HepG2 (cell line): Measurements from ENCODE around the gene CFAP91. TPM values are rescaled to one million over a fixed set of nuclear protein-coding genes. Genes with fewer than 3 reads are reported as not detected.

Experiments
- ATAC-seq: fragments of 200-7000 bp; cut with Tn5 transposase; 3 replicates; pipeline ENCODE4 v1.9.1; 2020; ENCODE audit warnings: mild to moderate bottlenecking, moderate library complexity
- BruUV-seq: library from RNA; stranded (reverse); fragments of 400-500 nt; replicated peaks from 2 replicates; lab custom pipeline; 2021; lab: Mats Ljungman, UMichigan
- CTCF ChIA-PET: fragments of 300-600 bp; formaldehyde crosslinking; extraction: SDS; loops from one replicate; lab custom pipeline; 2021; ENCODE audit warnings: low total read pairs, inconsistent platforms, low intra/inter-chr PET ratio; lab: Yijun Ruan, JAX
- POLR2A ChIA-PET: fragments of 350-600 bp; sonication (Branson Sonifier 250); formaldehyde crosslinking; loops from one replicate; lab custom pipeline; 2020; ENCODE audit warnings: antibody characterized with exemption, inconsistent platforms; lab: Yijun Ruan, JAX
- DNase-seq: peaks from one replicate; pipeline ENCODE4 v3.0.0-alpha.2; 2015; ENCODE audit warnings: low spot score
- FAIRE-seq: peaks from 3 replicates; lab custom pipeline; 2011; peaks lifted over from hg19 to GRCh38; lab: Jason Lieb, UNC
- H2AFZ ChIP-seq: one replicate; pipeline ENCODE4 v1.6.1; 2011; ENCODE audit warnings: low read length, inconsistent platforms
- H3K27ac ChIP-seq: fragments of 300-600 bp; 3 replicates; pipeline ENCODE4 v1.8.0; 2011; ENCODE audit warnings: mixed run types, mild to moderate bottlenecking, mixed read lengths, low read length, inconsistent platforms; ENCODE audit not compliant: insufficient read depth; ENCODE audit errors: extremely low read length
- H3K27me3 ChIP-seq, 2 experiments: fragments of 200-600 bp in 1 of 2; 2 replicates in 1 of 2; 3 replicates in 1 of 2; pipeline versions ENCODE4 v1.6.0 to v1.8.0; 2011; ENCODE audit warnings: low read length in 2 of 2, mild to moderate bottlenecking in 2 of 2, moderate library complexity in 2 of 2, inconsistent platforms in 1 of 2; ENCODE audit not compliant: insufficient read depth in 2 of 2, control insufficient read depth in 1 of 2
- H3K36me3 ChIP-seq, 2 experiments: fragments of 200-600 bp in 1 of 2; replicated peaks in 1 of 2; 2 replicates in 1 of 2; 3 replicates in 1 of 2; pipeline versions ENCODE4 v1.5.1 to v1.8.0; 2011; ENCODE audit warnings: low read length in 2 of 2, inconsistent platforms in 1 of 2; ENCODE audit not compliant: insufficient read depth in 2 of 2, control insufficient read depth in 1 of 2
- H3K4me1 ChIP-seq: 2 replicates; pipeline ENCODE4 v1.5.1; 2012; ENCODE audit warnings: low read length, inconsistent platforms; ENCODE audit not compliant: insufficient read depth
- H3K4me2 ChIP-seq: 2 replicates; pipeline ENCODE4 v1.6.0; 2011; ENCODE audit warnings: low read depth, low read length, inconsistent platforms
- H3K4me3 ChIP-seq, 3 experiments: fragments of 200-600 bp in 1 of 3; sonication (generic), shearing (Covaris generic) in 1 of 3; replicated peaks in 1 of 3; 2 replicates each; pipeline ENCODE4 v1.5.1; 2011 to 2016; ENCODE audit warnings: low read length in 3 of 3, inconsistent platforms in 2 of 3, low read depth in 2 of 3, mild to moderate bottlenecking in 2 of 3, control low read depth in 1 of 3, mixed read lengths in 1 of 3; ENCODE audit not compliant: insufficient read depth in 1 of 3
- H3K79me2 ChIP-seq: one replicate; pipeline ENCODE4 v1.6.1; 2011; ENCODE audit warnings: low read length, inconsistent platforms; ENCODE audit not compliant: insufficient read depth
- H3K9ac ChIP-seq: 2 replicates; pipeline ENCODE4 v1.6.0; 2011; ENCODE audit warnings: mild to moderate bottlenecking, low read depth, low read length, inconsistent platforms; ENCODE audit not compliant: insufficient read depth
- H3K9me3 ChIP-seq: 2 replicates; pipeline ENCODE4 v1.5.1; 2012; ENCODE audit warnings: mild to moderate bottlenecking, low read length
- H4K20me1 ChIP-seq: 2 replicates; pipeline ENCODE4 v1.6.0; 2011; ENCODE audit warnings: inconsistent platforms, mild to moderate bottlenecking, low read length, moderate library complexity; ENCODE audit not compliant: insufficient read depth
- CTCF ChIP-seq: sonication (generic); formaldehyde crosslinking; IDR thresholded peaks from 2 replicates; pipeline ENCODE4 v1.5.0; 2020; ENCODE audit warnings: mild to moderate bottlenecking, missing genetic modification reagents, moderate library complexity
- SNAPC5 ChIP-seq: sonication (generic); formaldehyde crosslinking; IDR thresholded peaks from 2 replicates; pipeline ENCODE4 v1.8.1; 2023; ENCODE audit warnings: mild to moderate bottlenecking, missing genetic modification reagents, borderline replicate concordance
- ZIK1 ChIP-seq: sonication (generic); formaldehyde crosslinking; IDR thresholded peaks from 2 replicates; pipeline ENCODE4 v1.5.0; 2020; ENCODE audit warnings: mild to moderate bottlenecking, low read depth, missing genetic modification reagents, borderline replicate concordance
- ZNF296 ChIP-seq: sonication (generic); formaldehyde crosslinking; conservative IDR thresholded peaks from 2 replicates; pipeline ENCODE4 v1.5.0; 2020; ENCODE audit warnings: mild to moderate bottlenecking, missing genetic modification reagents
- ZNF414 ChIP-seq: sonication (generic); formaldehyde crosslinking; IDR thresholded peaks from 2 replicates; pipeline ENCODE4 v1.5.0; 2020; ENCODE audit warnings: missing genetic modification reagents
- WGBS: methylation state at CpG from one replicate; pipeline ENCODE4 v1.1.6; 2017; ENCODE audit warnings: low lambda C conversion rate; 5-methylcytosine and 5-hydroxymethylcytosine counted together
- in situ Hi-C: cut with HindIII; loops from 2 replicates; pipeline ENCODE4 v1.10.0; 2017; ENCODE audit warnings: low pct_unique_long_range_greater_than_20kb; ENCODE audit not compliant: extremely low pct_ligation_motif_present
- intact Hi-C: fragments of 100-400 bp; cut with micrococcal nuclease; formaldehyde crosslinking; loops from one replicate; pipeline ENCODE4 v1.10.0; 2022; ENCODE audit not compliant: unreplicated experiment
- polyA plus RNA-seq, 8 experiments: library from polyadenylated mRNA; depleted of rRNA in 3 of 8; stranded (reverse) in 7 of 8; unstranded in 1 of 8; fragments of >200 nt; fragmentation: Illumina TruSeq in 4 of 8; extraction: Trizol in 4 of 8; gene quantifications; 2 replicates each; pipeline versions ENCODE4 v1.2.1 to v1.2.3, GENCODE V29; 2011 to 2016; ENCODE audit warnings: low read depth in 4 of 8, missing spikeins in 1 of 8, mixed read lengths in 1 of 8; ENCODE audit not compliant: insufficient read depth in 1 of 8
- total RNA-seq, 5 experiments: library from RNA; depleted of rRNA; stranded (reverse); fragments of >200 nt; fragmentation: Illumina TruSeq; extraction: Trizol; gene quantifications; 2 replicates each; pipeline ENCODE4 v1.2.3, GENCODE V29; 2016; ENCODE audit warnings: low read depth in 1 of 5

Gene CFAP91
- total and polyA plus RNA-seq, 2 of the 13 experiments (the other 11 are each of a cell fraction or from before 2014, with no cell fraction given): not detected

GRCh38 chr3:119683421-119683820, 19.4 kb upstream of the CFAP91 start (continued):
- TF ChIP-seq ZIK1 (CRISPR knock-in tag) (no peak), SNAPC5 (no peak)

GRCh38 chr3:119690043-119690656, 12.7 kb upstream of the CFAP91 start:
- H3K27ac ChIP-seq: no peak overlapping the region
- DNase-seq: peak; percentile 18
- no peaks in the 10 kb centered on the region for H3K36me3 ChIP-seq
- no peak overlapping the region for H3K4me3 ChIP-seq
- H4K20me1 ChIP-seq: no peaks in the 10 kb centered on the region
- no peaks in the 10 kb centered on the region for H3K27me3 ChIP-seq
- 23% methylated on average over 4 of the region's 4 CpGs for WGBS
- in situ Hi-C loops: loop anchor here (25.0 kb wide), 3 partner anchors 278 to 803 kb away; partner anchors contain the start of gene TEX55
- FAIRE-seq: no peak
- intact Hi-C loops: no loop called here
- CTCF ChIA-PET: interaction anchor here (1.2 kb wide), 1 partner anchor 131 kb away, joined by 3 read pairs; no protein-coding TSS in a partner anchor
- POLR2A ChIA-PET: interaction anchor here (1.5 kb wide), 1 partner anchor 105 kb away, joined by 4 read pairs; no protein-coding TSS in a partner anchor
- BruUV-seq: no TSS peak
- no peaks in the 10 kb centered on the region for H3K79me2 ChIP-seq
- H3K9ac ChIP-seq: no peak overlapping the region
- ATAC-seq: peak; percentile 76
- no peaks in the 10 kb centered on the region for H3K4me1 ChIP-seq
- H3K9me3 ChIP-seq: no peaks in the 10 kb centered on the region
- no peak overlapping the region for H2AFZ ChIP-seq
- H3K4me2 ChIP-seq: no peak overlapping the region
- TF ChIP-seq CTCF (CRISPR knock-in tag) (peak; percentile 27; the same call in 1 of the 2 replicates), ZNF296 (CRISPR knock-in tag) (no peak), ZNF414 (CRISPR knock-in tag) (no peak), SNAPC5 (no peak)
